GM21619 (cell line): Measurements from ENCODE around the gene FMNL1.

Experiments used
- ATAC-seq: cut with Tn5 transposase; IDR thresholded peaks from one replicate; pipeline ENCODE4 v1.9.1; 2021; ENCODE audit not compliant: unreplicated experiment

FMNL1 gene

GRCh38 chr17:45277992-45278391, 56.3 kb downstream of the FMNL1 start:
- no peak for ATAC-seq

DNA sequence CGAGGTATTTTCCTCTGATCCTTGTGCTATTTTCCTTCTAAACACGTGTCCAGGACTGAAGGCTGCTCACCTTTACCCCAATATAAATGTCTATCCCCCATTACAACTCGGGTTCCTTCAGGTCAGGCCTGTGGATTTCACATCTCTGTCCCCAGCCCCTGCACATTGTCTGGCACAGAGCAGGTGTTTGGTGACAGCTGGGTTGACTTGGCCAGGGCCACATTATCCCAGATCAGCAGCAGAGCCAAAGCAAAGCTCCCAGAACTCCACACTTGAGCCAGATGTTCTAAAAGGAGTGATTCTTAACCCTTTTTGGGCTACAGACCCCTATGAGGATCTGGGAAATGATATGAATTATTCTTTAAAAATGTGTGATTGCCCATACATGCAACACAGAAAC, 58.2 kb downstream of the FMNL1 start:
- ATAC-seq = no peak

- no peak for ATAC-seq
Measured at GRCh38 chr17:45282683-45283644, 61.3 kb downstream of the FMNL1 start.

- ATAC-seq = no peak
Measured at GRCh38 chr17:45283711-45284110, 62.0 kb downstream of the FMNL1 start.

DNA sequence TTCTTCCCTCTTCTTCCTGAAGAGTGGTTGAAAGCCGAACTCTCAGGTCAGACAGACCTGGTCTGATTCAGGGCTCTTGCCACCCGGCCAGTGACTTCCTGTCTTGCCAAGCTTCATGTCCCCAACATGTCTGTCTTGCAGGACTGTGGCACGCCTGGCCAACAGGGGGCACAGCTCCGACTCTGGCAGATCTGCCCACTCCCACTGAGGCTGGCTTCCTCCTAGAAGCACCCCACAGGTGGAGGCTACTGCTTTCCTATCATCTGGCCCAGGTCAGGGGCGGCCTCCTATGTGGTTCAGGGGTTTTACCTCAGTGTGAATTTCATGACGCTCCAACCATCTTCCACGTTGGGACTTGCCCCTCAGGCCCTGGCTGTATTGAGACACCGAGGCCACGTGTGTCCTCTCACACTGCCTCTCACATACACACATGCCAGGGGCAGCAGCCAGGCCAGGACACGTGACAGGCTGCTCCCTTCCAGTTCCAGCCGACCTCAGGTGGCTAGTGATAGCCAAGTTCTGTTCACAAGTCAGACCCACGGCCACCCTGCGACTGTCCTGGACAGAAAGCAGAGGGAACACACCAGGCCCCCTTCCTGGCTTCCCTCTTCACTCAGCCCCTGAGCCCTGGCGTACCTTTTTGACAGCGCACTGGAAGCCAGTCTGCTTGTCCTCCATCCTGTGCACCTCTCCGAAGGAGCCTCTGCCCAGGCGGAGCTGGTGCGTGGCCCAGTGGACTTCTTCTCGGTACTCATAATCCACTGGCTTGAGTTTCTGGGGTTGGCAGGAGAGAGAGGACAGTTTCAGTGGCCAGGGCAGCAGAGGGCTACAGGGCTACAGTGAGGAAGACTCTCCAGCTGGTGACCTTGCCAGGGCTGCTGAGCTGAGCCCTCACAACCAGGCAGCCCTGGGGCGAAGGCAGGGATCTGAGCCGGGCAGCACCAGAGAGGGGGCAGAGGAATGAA, 62.8 kb downstream of the FMNL1 start:
- no peak for ATAC-seq

GRCh38 chr17:45286286-45286685, 64.6 kb downstream of the FMNL1 start:
- ATAC-seq = no peak

GRCh38 chr17:45287526-45288500, 66.1 kb downstream of the FMNL1 start:
- no peak for ATAC-seq

- ATAC-seq = no peak
Measured at GRCh38 chr17:45288825-45289224, 67.1 kb downstream of the FMNL1 start.

DNA sequence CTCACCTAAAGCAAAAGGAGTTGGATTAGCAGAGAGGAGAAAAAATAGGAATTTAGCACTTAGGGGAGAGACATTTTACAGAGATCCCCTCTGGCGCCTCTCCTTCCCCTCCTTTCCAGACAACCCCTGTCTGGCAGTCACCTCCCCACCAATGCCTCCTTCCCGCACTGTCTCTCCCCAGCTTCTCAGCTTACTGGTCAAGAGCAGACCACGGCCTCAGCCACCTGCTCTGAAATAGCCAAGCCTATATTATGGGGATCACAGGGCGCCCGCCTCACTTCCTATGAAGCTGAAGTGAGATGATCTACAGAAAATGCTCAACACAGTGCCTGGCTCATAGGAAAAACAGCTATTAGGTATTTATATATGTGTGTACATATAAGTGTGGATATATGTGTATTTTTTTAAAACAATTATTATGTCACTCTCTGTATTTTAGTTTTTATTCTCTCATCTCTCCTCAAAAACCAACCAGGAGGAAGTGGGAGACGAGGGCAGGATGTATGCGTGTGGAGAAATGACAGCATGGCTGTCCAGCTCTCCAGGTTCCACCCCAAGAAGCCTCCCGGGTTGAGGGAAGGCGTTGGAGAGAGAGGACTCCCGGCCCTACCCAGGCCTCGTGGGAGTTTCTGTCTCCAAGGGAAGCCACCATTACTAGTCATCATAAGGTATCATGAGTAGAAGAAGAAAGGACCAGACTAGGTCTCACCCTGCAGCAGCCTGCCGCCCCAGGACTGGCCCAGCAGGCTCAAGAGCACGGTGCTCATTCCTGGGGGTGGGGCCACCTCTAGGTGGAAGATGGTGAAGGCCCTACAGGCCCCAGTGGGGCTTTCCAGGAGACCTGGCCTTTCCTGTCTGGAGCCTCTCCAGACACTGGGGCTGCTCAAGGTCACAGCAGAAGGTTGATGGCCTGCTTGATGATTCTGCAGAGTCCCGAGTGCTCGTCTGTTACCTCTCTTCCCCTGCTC, 67.9 kb downstream of the FMNL1 start:
- no peak for ATAC-seq

- no peak for ATAC-seq
Measured at GRCh38 chr17:45290269-45290765, 68.6 kb downstream of the FMNL1 start.

- ATAC-seq = no peak
Measured at GRCh38 chr17:45291171-45291805, 69.6 kb downstream of the FMNL1 start.

DNA sequence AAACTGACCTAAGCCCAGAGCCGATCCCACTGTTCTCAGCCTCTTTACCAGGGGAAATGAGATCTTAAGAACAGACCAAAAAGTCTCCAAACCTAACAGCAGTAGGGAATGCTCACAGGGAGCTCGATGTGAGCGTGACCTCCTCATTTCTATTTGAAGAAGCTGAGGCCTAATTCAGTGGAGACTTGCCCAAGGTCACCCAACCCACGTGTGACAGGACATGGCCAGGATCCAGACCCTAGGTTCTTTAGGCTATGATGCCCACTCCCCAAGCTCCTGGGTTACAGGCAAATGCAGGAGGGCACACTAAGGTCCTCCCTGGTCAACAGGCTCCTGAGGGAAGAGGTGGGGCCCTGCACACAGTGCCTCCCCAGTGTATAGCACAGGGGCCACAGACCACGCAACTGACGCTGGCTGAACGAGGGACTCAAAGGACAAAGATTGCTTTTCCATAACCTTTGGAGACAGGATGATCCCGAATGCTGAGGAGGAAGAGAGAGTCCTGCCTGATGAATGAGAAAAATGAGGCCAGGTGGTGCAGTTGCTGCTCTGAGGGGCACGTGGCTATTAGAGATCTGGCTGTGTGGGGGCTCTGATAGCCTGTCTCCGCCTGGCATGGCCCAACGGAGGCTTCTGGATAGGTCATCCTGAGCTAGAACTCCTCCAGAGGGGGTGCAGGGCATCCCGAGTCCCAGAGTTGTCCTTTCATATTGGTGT, 71.2 kb downstream of the FMNL1 start:
- no peak for ATAC-seq

DNA sequence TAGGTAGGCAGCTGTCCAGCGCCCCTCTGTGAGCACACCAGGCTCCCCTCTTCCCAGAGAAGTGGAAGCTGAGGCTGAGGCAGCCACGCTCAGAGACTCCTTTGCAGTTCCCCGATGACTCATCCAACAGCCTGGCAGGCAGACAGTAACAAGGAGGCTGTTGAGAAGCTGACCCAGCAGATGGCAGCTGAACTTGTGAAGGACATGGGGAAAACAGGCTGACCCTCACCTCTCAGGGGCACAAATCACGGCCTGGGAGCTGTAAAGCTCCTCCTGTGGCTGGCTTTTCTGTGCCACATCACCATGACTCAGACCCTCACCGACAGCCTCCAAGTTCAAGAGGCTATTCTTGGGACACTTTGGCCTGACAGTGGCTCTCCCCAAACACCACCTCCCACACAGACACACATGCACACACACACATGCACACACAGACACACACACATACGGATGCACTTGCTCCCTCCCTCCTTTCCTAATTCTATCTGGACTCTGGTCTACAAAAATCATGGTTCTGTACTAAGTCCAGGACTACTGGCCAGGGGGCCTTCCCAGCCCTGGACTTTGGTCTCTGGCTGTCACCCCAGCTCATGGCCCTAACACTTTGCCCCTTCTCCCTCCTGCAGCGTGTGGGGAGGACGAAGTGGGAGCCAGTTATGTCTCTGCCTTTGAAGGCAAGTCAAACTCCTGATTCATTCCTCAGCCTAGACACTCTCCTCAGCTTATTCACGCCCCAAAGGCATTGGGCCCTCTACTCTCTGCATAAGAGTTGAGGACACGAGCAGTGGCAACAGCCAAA, 71.9 kb downstream of the FMNL1 start:
- ATAC-seq = no peak

- ATAC-seq = no peak
Measured at GRCh38 chr17:45294506-45294905, 72.8 kb downstream of the FMNL1 start.

DNA sequence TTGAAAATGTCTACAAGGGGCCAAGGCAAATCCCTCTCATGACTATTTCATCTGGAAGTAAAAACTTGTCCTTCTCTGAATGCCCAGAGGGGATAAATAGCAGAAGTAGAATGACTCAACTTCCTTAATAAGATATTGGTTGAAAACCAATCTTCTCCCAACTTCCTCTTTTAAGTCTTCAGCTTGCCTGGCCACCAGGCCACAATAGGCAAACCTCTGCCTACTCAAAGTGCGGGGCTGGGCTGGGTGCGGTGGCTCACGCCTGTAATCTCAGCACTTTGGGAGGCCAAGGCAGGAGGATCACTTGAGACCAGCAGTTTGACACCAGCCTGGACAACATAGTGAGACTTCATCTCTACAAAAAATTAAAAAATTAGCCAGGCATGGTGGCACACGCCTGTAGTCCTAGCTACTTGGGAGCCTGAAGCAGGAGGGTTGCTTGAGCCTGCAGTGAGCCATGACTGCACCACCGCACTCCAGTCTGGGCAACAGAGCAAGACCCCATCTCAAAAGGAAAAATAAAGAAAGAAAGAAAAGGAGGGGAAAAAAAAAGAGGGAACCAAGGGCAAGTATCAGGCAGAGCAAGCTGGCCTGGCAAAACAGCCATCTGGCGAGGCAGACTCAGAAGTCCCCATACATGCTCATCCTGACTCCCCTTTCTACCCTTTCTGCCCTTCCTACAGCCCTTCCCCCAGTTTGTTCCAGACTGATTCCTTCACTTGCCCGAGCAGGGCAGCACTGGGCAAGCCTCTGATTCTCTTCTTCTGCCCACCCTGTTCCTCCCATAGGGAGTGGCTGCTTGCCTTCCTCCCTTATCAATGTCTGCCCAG, 74.5 kb downstream of the FMNL1 start:
- ATAC-seq = no peak

GRCh38 chr17:45296833-45297124, 75.1 kb downstream of the FMNL1 start:
- ATAC-seq = no peak
